K562 (cell line): ENCODE results near the gene ARHGEF1. TPM values are rescaled to one million over a fixed set of nuclear protein-coding genes. Genes with fewer than 3 reads are reported as not detected.

Experiments used
- BCL6 ChIP-seq: fragments of 250-450 bp; sonication (Bioruptor Pico); IDR thresholded peaks from 2 replicates; pipeline ENCODE4 v1.4.0; 2020
- GABPA ChIP-seq: fragments of 200-800 bp; sonication (Bioruptor generic); conservative IDR thresholded peaks from 2 replicates; pipeline ENCODE4 v1.6.1; 2016; ENCODE audit warnings: low read depth, missing genetic modification characterization, missing compliant biosample characterization
- HMG20A ChIP-seq: fragments of 450-650 bp; formaldehyde crosslinking; conservative IDR thresholded peaks from 2 replicates; pipeline ENCODE4 v1.4.0; 2020; ENCODE audit warnings: mild to moderate bottlenecking, mixed read lengths
- MCM2 ChIP-seq: fragments of 450-650 bp; IDR thresholded peaks from 2 replicates; pipeline ENCODE4 v1.6.1; 2017; ENCODE audit warnings: low read depth, mild to moderate bottlenecking
- NUFIP1 ChIP-seq: fragments of 450-650 bp; IDR thresholded peaks from 2 replicates; pipeline ENCODE4 v1.6.1; 2018; ENCODE audit not compliant: partially characterized antibody
- PHF8 ChIP-seq: fragments of 200-600 bp; sonication (generic); IDR thresholded peaks from 2 replicates; pipeline ENCODE4 v1.6.1; 2012; ENCODE audit warnings: mixed run types, mild to moderate bottlenecking, inconsistent platforms, low read length, moderate library complexity, borderline replicate concordance
- POLR2G ChIP-seq: fragments of 200-400 bp; formaldehyde crosslinking; IDR thresholded peaks from 2 replicates; pipeline ENCODE4 v1.6.1; 2017; ENCODE audit warnings: low read depth, mild to moderate bottlenecking, antibody characterized with exemption, low read length, moderate library complexity
- RFX5 ChIP-seq: IDR thresholded peaks from 2 replicates; pipeline ENCODE4 v1.6.1; 2011; ENCODE audit warnings: low read depth, mild to moderate bottlenecking, improper control_type of control experiment, low read length
- SMARCE1 ChIP-seq: fragments of 450-650 bp; IDR thresholded peaks from 2 replicates; pipeline ENCODE4 v1.7.1; 2016; ENCODE audit warnings: mild to moderate bottlenecking
- TBP ChIP-seq: optimal IDR thresholded peaks from 2 replicates; pipeline ENCODE3; 2011; ENCODE audit warnings: low read depth, low read length, improper control_type of control experiment
- ZNF133 ChIP-seq: fragments of 250-450 bp; sonication (Bioruptor Pico); IDR thresholded peaks from 2 replicates; pipeline ENCODE4 v1.4.0; 2020; ENCODE audit warnings: mild to moderate bottlenecking
- ZNF184 ChIP-seq: sonication (generic); formaldehyde crosslinking; IDR thresholded peaks from 2 replicates; pipeline ENCODE4 v1.5.0; 2020; ENCODE audit warnings: missing genetic modification reagents
- ZNF24 ChIP-seq: fragments of 450-650 bp; IDR thresholded peaks from 2 replicates; pipeline ENCODE4 v1.6.1; 2016
- ZNF253 ChIP-seq: fragments of 250-450 bp; sonication (Bioruptor Pico); conservative IDR thresholded peaks from 2 replicates; pipeline ENCODE4 v1.6.1; 2021; ENCODE audit warnings: mild to moderate bottlenecking
- ZNF695 ChIP-seq: fragments of 450-650 bp; formaldehyde crosslinking; IDR thresholded peaks from 2 replicates; pipeline ENCODE4 v1.4.0; 2020; ENCODE audit warnings: mild to moderate bottlenecking, moderate library complexity
- polyA plus RNA-seq, 8 experiments: library from polyadenylated mRNA; depleted of rRNA in 4 of 8; stranded (reverse) in 5 of 8; unstranded in 3 of 8; fragments of >200 nt; fragmentation: Nextera tagmentation in 2 of 8; fragmentation: Illumina TruSeq in 1 of 8; extraction: Ambion mirVana in 2 of 8; extraction: Trizol in 1 of 8; gene quantifications; 2 replicates each; pipeline versions ENCODE4 v1.2.1 to v1.2.3, GENCODE V29; 2011 to 2014; ENCODE audit warnings: inconsistent platforms in 1 of 8, missing spikeins in 1 of 8
- total RNA-seq, 7 experiments: library from RNA; depleted of rRNA in 6 of 7; stranded (reverse); fragments of >200 nt in 6 of 7; fragmentation: Illumina TruSeq in 2 of 7; extraction: Trizol in 2 of 7; gene quantifications; 2 replicates each; pipeline versions ENCODE4 v1.2.1 to v1.2.3, GENCODE V29; 2011 to 2021; ENCODE audit warnings: low replicate concordance in 1 of 7
- TF ChIP-seq, protein P1 (sequence below): fragments of 150-350 bp; IDR thresholded peaks from 2 replicates; pipeline ENCODE4 v1.6.1; 2014; ENCODE audit warnings: low read depth, mild to moderate bottlenecking, low read length, borderline replicate concordance
- TF ChIP-seq, protein P2 (sequence below): fragments of 450-650 bp; formaldehyde crosslinking; conservative IDR thresholded peaks from 2 replicates; pipeline ENCODE4 v1.4.0; 2022; ENCODE audit warnings: mild to moderate bottlenecking, missing genetic modification characterization
- TF ChIP-seq, protein P3 (sequence below): fragments of 450-650 bp; IDR thresholded peaks from 2 replicates; pipeline ENCODE4 v1.6.1; 2016; ENCODE audit warnings: low read depth, mild to moderate bottlenecking, moderate library complexity
- TF ChIP-seq, protein P4 (sequence below): fragments of 450-650 bp; IDR thresholded peaks from 2 replicates; pipeline ENCODE4 v1.6.1; 2016; ENCODE audit warnings: antibody characterized with exemption
- TF ChIP-seq, protein P5 (sequence below), 2 experiments: IDR thresholded peaks; 2 replicates each; pipeline ENCODE4 v1.6.1; 2011; ENCODE audit warnings: borderline replicate concordance in 1 of 2, control low read depth in 1 of 2, low read depth in 1 of 2, low read length in 1 of 2, mild to moderate bottlenecking in 1 of 2, mixed read lengths in 1 of 2, moderate library complexity in 1 of 2; ENCODE audit not compliant: insufficient read depth in 1 of 2, insufficient read length in 1 of 2, poor library complexity in 1 of 2, severe bottlenecking in 1 of 2; ENCODE audit errors: extremely low read depth in 1 of 2

The ARHGEF1 gene
- total and polyA plus RNA-seq, 9 of the 15 experiments (the other 6 are each of a cell fraction or from before 2014, with no cell fraction given) = 1.9 to 149 (median 29.8) TPM

DNA sequence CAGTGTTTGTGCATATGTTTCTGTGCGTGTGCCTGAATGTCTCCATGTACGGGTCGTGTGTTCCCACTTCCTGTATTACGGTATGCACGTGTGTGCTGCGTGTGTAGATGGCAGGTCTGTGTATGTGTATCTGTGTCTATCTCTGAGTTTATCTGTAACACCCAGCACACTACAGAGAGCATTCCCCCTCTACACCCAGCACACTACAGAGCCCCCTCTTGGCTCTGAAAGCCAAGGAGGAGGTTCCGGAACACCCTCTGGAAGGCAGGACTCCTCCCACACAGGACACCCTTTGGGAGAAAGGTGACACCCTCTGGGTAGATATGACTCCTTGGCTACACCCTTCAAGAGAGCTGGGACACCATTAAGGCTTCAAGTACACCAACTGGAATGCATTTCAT, 47.3 kb downstream of the ARHGEF1 start (continued):
- no peak for TF ChIP-seq RFX5
- peak; percentile 50; the same call in 1 of the 2 replicates for TF ChIP-seq SMARCE1
- TF ChIP-seq MCM2 = no peak
- TF ChIP-seq ZNF184 (CRISPR knock-in tag) = no peak
- TF ChIP-seq, protein P1, sequence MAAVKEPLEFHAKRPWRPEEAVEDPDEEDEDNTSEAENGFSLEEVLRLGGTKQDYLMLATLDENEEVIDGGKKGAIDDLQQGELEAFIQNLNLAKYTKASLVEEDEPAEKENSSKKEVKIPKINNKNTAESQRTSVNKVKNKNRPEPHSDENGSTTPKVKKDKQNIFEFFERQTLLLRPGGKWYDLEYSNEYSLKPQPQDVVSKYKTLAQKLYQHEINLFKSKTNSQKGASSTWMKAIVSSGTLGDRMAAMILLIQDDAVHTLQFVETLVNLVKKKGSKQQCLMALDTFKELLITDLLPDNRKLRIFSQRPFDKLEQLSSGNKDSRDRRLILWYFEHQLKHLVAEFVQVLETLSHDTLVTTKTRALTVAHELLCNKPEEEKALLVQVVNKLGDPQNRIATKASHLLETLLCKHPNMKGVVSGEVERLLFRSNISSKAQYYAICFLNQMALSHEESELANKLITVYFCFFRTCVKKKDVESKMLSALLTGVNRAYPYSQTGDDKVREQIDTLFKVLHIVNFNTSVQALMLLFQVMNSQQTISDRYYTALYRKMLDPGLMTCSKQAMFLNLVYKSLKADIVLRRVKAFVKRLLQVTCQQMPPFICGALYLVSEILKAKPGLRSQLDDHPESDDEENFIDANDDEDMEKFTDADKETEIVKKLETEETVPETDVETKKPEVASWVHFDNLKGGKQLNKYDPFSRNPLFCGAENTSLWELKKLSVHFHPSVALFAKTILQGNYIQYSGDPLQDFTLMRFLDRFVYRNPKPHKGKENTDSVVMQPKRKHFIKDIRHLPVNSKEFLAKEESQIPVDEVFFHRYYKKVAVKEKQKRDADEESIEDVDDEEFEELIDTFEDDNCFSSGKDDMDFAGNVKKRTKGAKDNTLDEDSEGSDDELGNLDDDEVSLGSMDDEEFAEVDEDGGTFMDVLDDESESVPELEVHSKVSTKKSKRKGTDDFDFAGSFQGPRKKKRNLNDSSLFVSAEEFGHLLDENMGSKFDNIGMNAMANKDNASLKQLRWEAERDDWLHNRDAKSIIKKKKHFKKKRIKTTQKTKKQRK = no peak
- TF ChIP-seq HMG20A (CRISPR knock-in tag) = no peak
- peak; percentile 26; the same call in 1 of the 2 replicates for TF ChIP-seq GABPA (tag)
- TF ChIP-seq ZNF253 = no peak
- TF ChIP-seq, protein P2, sequence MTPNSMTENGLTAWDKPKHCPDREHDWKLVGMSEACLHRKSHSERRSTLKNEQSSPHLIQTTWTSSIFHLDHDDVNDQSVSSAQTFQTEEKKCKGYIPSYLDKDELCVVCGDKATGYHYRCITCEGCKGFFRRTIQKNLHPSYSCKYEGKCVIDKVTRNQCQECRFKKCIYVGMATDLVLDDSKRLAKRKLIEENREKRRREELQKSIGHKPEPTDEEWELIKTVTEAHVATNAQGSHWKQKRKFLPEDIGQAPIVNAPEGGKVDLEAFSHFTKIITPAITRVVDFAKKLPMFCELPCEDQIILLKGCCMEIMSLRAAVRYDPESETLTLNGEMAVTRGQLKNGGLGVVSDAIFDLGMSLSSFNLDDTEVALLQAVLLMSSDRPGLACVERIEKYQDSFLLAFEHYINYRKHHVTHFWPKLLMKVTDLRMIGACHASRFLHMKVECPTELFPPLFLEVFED = 0 out of 2 replicates have a peak, but pooled peaks have one; percentile 50
- TF ChIP-seq, protein P3, sequence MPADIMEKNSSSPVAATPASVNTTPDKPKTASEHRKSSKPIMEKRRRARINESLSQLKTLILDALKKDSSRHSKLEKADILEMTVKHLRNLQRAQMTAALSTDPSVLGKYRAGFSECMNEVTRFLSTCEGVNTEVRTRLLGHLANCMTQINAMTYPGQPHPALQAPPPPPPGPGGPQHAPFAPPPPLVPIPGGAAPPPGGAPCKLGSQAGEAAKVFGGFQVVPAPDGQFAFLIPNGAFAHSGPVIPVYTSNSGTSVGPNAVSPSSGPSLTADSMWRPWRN = no peak
- TF ChIP-seq, protein P4, sequence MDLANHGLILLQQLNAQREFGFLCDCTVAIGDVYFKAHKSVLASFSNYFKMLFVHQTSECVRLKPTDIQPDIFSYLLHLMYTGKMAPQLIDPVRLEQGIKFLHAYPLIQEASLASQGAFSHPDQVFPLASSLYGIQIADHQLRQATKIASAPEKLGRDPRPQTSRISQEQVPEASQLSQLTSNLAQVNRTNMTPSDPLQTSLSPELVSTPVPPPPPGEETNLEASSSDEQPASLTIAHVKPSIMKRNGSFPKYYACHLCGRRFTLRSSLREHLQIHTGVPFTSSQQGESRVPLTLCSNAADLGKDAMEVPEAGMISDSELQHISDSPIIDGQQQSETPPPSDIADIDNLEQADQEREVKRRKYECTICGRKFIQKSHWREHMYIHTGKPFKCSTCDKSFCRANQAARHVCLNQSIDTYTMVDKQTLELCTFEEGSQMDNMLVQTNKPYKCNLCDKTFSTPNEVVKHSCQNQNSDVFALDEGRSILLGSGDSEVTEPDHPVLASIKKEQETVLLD = peak; percentile 57; the same call in 1 of the 2 replicates
- TF ChIP-seq ZNF133 (CRISPR knock-in tag) = no peak
- peak; percentile 44; the same call in 1 of the 2 replicates for TF ChIP-seq PHF8
- TF ChIP-seq, protein P5, sequence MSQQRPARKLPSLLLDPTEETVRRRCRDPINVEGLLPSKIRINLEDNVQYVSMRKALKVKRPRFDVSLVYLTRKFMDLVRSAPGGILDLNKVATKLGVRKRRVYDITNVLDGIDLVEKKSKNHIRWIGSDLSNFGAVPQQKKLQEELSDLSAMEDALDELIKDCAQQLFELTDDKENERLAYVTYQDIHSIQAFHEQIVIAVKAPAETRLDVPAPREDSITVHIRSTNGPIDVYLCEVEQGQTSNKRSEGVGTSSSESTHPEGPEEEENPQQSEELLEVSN (IDR thresholded peaks at IDR 0.05; ENCODE audit: borderline replicate concordance in 1 of 2, extremely low read depth in 1 of 2, insufficient read depth in 1 of 2, insufficient read length in 1 of 2, low read depth in 1 of 2, low read length in 1 of 2, poor library complexity in 1 of 2, severe bottlenecking in 1 of 2) = peak in 1 of 2 experiments; percentile 19
- no peak for TF ChIP-seq ZNF695
- no peak for TF ChIP-seq POLR2G
- TF ChIP-seq ZNF24 = no peak
- TF ChIP-seq NUFIP1 = no peak
- TF ChIP-seq BCL6 = no peak
- peak; percentile 53 for TF ChIP-seq TBP
